Measurements from ENCODE around the gene TIMELESS. TPM values are rescaled to one million over a fixed set of nuclear protein-coding genes. Genes with fewer than 3 reads are reported as not detected.

The TIMELESS gene
- total RNA-seq, 1 donor from 2014 or later = 16.2 TPM

DNA sequence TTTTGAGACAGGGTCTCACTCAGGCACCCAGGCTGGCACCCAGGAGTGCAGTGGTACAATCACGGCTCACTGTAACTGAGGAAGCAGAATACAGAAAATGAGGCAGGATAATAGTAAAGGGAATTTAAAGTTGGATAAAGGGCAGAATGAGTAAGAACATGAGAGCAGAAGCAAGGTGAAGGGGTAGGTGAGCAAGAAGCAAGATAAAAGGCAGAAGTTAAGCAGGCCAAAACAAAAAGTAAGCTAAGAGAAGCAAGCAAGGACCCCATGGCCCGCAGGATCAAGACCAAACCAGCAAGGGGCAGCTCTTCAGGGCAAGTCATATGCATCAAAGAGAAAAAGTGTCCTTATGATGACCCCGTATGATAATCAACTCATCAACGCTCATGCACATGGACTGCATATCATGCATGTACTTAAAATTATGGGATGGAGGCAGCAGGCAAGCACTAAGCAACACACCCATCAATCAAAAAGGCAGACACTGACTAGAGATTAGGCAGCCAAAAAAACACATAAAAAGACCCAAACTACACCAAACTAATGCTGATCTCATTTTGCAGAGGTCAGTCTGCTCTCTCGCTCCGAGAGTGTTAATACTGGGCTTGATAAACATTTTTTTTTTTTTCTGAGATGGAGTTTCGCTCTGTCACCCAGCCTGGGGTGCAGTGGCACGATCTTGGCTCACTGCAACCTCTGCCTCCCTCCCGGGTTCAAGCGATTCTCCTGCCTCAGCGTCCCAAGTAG is 11.6 kb downstream of the TIMELESS start:
- DNase-seq (ENCODE audit: extremely low spot score, unreplicated experiment) = no peak
- Mint-ChIP-seq H3K4me1 (ENCODE audit: unreplicated experiment) (no peaks in the 10 kb centered on the region), H3K27ac (ENCODE audit: unreplicated experiment) (no peak overlapping the region), H3K9me3 (ENCODE audit: unreplicated experiment) (no peaks in the 10 kb centered on the region), H3K27me3 (ENCODE audit: unreplicated experiment) (no peaks in the 10 kb centered on the region), H3K36me3 (ENCODE audit: unreplicated experiment) (no peaks in the 10 kb centered on the region), H3K4me3 (ENCODE audit: unreplicated experiment) (no peak overlapping the region)
- TF ChIP-seq, protein P1, sequence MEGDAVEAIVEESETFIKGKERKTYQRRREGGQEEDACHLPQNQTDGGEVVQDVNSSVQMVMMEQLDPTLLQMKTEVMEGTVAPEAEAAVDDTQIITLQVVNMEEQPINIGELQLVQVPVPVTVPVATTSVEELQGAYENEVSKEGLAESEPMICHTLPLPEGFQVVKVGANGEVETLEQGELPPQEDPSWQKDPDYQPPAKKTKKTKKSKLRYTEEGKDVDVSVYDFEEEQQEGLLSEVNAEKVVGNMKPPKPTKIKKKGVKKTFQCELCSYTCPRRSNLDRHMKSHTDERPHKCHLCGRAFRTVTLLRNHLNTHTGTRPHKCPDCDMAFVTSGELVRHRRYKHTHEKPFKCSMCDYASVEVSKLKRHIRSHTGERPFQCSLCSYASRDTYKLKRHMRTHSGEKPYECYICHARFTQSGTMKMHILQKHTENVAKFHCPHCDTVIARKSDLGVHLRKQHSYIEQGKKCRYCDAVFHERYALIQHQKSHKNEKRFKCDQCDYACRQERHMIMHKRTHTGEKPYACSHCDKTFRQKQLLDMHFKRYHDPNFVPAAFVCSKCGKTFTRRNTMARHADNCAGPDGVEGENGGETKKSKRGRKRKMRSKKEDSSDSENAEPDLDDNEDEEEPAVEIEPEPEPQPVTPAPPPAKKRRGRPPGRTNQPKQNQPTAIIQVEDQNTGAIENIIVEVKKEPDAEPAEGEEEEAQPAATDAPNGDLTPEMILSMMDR (IDR thresholded peaks at IDR 0.05) = no peak

DNA sequence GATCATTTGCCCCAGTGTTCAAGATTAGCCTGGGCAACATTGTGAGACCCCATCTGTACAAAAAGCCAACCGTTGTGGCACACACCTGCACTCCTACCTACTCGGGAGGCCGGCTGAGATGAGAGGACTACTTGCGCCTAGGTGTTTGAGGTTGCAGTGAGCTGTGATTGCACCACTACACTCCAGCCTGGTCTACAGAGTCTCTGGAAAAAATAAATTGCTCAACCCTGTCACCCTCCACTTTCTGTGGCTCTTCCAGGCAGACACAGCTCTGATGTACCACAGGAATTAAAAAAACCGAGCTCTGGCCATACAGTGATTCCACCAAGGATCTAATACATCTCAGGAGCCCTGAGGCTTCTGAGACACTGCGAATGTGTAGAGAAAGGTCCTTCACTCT is 14.4 kb downstream of the TIMELESS start:
- no peaks in the 10 kb centered on the region for H3K27me3 Mint-ChIP-seq (ENCODE audit: unreplicated experiment)
- H3K4me3 Mint-ChIP-seq (ENCODE audit: unreplicated experiment) = no peak overlapping the region
- no peaks in the 10 kb centered on the region for H3K9me3 Mint-ChIP-seq (ENCODE audit: unreplicated experiment)
- H3K36me3 Mint-ChIP-seq (ENCODE audit: unreplicated experiment) = peaks cover 7% of the 10 kb centered on the region
- DNase-seq (ENCODE audit: extremely low spot score, unreplicated experiment) = no peak
- TF ChIP-seq, protein P1 (IDR thresholded peaks at IDR 0.05) = no peak
- H3K27ac Mint-ChIP-seq (ENCODE audit: unreplicated experiment) = no peak overlapping the region
- no peaks in the 10 kb centered on the region for H3K4me1 Mint-ChIP-seq (ENCODE audit: unreplicated experiment)

DNA sequence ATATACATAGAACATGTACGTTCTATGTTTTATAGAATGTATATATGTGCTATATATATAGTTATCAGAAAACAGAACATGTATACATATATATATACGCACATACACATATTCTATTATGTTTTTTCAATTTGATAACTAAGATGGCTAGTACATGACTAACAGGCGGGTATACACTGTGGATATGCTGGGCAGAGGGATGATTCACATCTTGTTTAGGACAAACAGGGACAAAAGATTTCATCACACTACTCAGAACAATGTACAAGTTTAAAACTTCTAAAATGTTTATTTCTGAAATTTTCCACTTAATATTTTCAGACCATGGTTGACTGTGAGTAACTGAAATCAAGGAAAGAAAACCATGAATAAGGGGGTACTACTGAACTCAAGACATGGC is 17.4 kb downstream of the TIMELESS start:
- Mint-ChIP-seq H3K36me3 (ENCODE audit: unreplicated experiment) (peaks cover 16% of the 10 kb centered on the region), H3K4me3 (ENCODE audit: unreplicated experiment) (no peak overlapping the region), H3K27ac (ENCODE audit: unreplicated experiment) (no peak overlapping the region), H3K27me3 (ENCODE audit: unreplicated experiment) (no peaks in the 10 kb centered on the region), H3K9me3 (ENCODE audit: unreplicated experiment) (no peaks in the 10 kb centered on the region), H3K4me1 (ENCODE audit: unreplicated experiment) (no peaks in the 10 kb centered on the region)
- TF ChIP-seq, protein P1 (IDR thresholded peaks at IDR 0.05) = no peak
- DNase-seq (ENCODE audit: extremely low spot score, unreplicated experiment) = no peak

DNA sequence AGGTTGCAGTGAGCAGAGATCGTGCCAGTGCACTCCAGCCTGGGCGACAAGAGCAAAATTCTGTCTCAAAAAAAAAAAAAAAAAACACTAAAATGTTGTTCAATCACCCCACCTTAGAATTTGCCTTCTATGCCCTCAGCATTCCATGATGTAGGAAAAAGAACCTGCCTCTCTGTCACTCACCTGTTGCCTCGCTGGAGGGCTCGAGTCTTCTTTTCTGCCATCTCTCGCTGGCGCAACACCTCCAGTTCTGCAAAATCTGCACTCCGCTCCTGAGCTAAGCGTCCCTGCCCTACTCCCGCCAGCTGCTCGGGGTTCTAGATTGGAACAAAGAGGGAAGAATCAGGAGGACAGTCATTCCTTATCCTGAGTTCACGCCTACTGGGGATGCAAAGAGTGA is 17.9 kb downstream of the TIMELESS start:
- TF ChIP-seq, protein P1 (IDR thresholded peaks at IDR 0.05) = no peak
- Mint-ChIP-seq H3K27me3 (ENCODE audit: unreplicated experiment) (no peaks in the 10 kb centered on the region), H3K4me1 (ENCODE audit: unreplicated experiment) (no peaks in the 10 kb centered on the region)

DNA sequence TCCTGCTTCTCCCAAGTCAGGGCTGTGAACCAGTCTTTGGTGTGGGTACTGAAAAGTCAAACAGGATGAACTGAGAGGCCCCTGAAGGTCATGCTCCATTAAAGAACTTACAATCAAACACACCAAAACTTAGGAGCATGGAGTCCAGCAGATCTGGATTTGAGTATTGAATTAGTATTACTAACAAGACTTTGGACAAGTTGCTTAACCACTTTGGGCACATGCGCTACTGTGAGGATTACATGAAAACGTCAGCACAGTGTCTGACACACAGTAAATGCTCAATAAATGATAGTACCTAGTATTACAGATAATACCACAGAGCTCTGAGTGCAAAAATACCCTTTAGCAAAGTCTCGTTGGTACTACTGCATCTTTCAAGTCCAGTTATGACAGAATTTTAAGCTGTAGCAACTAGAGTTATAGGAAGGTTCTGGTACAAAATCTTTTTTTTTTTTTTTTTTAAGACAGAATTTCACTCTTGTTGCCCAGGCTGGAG is 23.2 kb downstream of the TIMELESS start:
- Mint-ChIP-seq H3K27ac (ENCODE audit: unreplicated experiment) (no peak overlapping the region), H3K4me3 (ENCODE audit: unreplicated experiment) (no peak overlapping the region), H3K4me1 (ENCODE audit: unreplicated experiment) (no peaks in the 10 kb centered on the region), H3K27me3 (ENCODE audit: unreplicated experiment) (no peaks in the 10 kb centered on the region), H3K36me3 (ENCODE audit: unreplicated experiment) (peaks cover 26% of the 10 kb centered on the region), H3K9me3 (ENCODE audit: unreplicated experiment) (no peaks in the 10 kb centered on the region)
- DNase-seq (ENCODE audit: extremely low spot score, unreplicated experiment) = no peak
- TF ChIP-seq, protein P1 (IDR thresholded peaks at IDR 0.05) = no peak

More for the DNA sequence above, 17.9 kb downstream of the TIMELESS start:
- Mint-ChIP-seq H3K4me3 (ENCODE audit: unreplicated experiment) (no peak overlapping the region), H3K9me3 (ENCODE audit: unreplicated experiment) (no peaks in the 10 kb centered on the region), H3K27ac (ENCODE audit: unreplicated experiment) (no peak overlapping the region), H3K36me3 (ENCODE audit: unreplicated experiment) (peaks cover 16% of the 10 kb centered on the region)
- DNase-seq (ENCODE audit: extremely low spot score, unreplicated experiment) = no peak

Measured in osteocyte (in vitro differentiated cells).